HG03354 (cell line): ENCODE results near the gene BEND5.

Experiments used
- ATAC-seq: cut with Tn5 transposase; IDR thresholded peaks from one replicate; pipeline ENCODE4 v1.9.1; 2021; ENCODE audit warnings: mild to moderate bottlenecking; ENCODE audit not compliant: unreplicated experiment, poor library complexity, severe bottlenecking

The BEND5 gene, protein sequence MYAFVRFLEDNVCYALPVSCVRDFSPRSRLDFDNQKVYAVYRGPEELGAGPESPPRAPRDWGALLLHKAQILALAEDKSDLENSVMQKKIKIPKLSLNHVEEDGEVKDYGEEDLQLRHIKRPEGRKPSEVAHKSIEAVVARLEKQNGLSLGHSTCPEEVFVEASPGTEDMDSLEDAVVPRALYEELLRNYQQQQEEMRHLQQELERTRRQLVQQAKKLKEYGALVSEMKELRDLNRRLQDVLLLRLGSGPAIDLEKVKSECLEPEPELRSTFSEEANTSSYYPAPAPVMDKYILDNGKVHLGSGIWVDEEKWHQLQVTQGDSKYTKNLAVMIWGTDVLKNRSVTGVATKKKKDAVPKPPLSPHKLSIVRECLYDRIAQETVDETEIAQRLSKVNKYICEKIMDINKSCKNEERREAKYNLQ

DNA sequence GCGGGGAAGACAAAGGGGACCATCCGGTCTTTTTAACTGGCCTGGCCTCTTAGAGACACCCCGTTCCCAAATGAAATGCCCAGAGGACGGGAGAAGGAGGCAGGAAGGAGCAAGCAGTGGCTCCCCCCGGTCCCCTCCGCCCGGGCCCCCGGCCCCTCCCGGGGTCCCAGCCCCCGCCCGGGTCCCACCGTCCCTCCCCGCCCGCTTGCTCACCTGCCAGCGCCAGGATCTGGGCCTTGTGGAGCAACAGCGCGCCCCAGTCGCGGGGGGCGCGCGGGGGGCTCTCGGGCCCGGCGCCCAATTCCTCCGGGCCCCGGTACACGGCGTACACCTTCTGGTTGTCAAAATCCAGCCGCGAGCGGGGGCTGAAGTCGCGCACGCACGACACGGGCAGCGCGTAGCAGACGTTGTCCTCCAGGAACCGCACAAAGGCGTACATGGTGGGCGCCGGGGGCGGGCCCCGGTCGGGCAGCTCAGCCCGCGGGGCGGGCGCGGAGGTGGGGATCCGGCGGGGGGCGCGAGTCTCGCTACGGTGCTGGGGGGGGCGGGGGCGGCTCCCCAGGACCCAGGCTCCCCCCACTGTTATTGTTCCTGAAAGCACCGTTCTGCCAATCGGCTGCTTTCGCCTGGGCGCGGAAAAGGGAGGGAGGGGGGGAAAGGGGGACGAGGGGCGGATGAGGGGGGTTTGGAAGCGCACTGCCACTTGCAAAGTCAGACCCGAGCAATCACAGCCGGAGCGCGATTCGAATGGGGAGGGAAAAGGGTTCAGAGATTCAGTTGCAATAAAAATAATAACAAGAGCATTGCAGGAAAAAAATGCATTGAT lies at the start of gene BEND5:
TSS of gene BEND5 (minus strand) at position 499 of the 826 bp plus-strand sequence. CDS start at position 439, 60 bp downstream.
- peak; percentile 33 for ATAC-seq

DNA sequence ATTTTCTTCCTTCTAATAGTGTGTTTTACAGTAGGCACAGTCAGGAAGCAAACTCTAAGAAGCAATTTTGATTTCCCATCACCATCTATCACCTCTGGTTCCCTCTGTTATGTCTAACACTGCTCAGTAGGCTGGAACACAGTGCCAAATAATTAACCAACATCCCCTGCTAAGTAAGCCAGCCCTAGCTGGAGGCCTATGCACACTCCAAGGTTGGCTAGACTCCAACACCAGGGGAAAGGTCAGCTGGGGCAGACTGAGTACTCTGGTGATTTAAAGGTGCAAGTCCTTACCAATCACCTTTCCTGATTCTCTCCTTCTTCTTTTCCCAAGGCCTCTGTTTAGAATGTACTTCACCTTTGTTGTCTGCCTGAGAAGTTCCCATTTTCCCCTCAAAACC lies 46.5 kb upstream of the BEND5 start:
- peak; percentile 52 for ATAC-seq

DNA sequence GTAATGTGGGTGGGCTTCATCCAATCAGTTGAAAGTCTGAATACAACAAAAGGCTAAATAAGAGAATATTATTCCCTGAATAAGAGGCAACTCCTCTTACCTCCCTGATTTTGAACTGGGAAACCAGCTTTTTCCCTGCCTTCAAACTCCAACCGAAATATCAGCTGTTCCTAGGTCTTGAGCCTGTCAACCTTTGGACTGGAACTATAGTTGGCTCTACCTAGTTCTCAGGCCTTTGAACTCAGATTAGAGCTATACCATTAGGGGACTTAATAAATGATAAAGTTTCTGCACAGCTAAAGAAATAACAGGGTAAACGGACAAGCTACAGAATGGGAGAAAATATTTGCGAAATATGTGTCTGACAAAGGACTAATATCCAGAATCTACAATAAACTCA lies 43.8 kb upstream of the BEND5 start:
- no peak for ATAC-seq

DNA sequence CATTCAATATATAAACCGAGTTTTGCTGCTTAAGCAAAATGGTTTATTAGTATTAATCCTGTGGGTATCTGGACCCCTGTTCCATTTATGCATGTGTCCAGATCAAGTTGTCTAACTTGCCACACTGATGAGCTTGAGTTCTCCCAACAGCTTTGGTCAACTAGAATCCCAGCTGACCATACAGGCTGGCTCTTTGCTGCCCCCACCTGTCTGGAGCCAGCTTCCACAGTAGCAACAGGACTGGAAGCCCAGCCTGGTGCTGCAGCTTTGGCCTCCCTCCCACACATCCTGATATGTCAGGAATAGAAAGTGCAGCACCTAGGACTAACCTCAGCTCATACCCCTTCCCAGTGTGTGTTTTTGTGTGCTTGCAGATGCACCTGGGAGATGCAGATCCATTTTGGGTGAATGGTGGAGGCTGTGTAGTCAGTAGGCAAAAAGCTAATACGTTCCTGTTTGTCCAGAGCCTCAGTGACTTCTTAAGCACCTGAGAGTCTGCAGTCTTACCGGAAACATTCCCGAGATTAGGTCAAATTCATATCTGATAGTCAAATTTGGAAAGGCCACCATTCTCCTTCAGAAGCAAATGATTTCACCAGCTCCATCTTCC lies 40.9 kb upstream of the BEND5 start:
- ATAC-seq = peak; percentile 89

DNA sequence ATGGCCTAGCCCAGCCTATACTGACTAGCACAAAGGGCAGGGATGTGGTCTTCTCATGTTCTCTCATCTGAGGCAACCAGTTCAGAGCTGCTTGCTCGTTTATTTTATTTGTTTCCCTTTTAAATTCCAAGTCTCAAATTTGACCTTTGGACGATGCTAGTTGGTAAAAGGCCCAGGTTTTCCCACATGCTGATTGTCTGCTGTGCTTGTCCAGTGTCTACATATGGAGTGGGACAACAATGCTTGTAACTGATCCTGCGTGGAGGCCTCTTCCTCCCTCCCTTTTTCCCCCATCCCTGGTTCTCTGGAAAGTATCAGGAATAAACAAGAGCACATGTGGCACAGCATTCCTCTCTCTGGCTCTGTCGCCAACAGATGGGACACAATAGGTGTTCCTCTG lies 34.0 kb upstream of the BEND5 start:
- ATAC-seq = no peak

DNA sequence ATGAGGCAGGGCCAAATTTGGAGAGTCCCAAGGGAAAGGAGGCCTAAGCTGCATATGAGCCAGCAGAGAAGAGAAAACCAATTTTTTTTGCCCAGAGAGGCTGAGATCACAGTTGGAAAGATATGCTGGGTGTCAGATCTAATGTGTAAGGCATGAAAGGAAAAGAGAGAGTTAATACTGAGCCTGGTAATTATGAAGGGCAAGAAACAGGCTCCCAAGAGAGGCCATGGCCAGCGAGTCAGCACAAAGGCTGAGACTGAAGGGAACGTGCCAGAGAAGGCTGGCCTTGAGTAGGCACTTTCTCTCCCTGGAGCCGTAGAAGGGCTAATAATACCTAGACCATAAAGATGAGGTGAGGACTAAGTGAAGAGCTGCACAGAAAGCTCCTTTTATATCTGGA lies 31.8 kb upstream of the BEND5 start:
- no peak for ATAC-seq

DNA sequence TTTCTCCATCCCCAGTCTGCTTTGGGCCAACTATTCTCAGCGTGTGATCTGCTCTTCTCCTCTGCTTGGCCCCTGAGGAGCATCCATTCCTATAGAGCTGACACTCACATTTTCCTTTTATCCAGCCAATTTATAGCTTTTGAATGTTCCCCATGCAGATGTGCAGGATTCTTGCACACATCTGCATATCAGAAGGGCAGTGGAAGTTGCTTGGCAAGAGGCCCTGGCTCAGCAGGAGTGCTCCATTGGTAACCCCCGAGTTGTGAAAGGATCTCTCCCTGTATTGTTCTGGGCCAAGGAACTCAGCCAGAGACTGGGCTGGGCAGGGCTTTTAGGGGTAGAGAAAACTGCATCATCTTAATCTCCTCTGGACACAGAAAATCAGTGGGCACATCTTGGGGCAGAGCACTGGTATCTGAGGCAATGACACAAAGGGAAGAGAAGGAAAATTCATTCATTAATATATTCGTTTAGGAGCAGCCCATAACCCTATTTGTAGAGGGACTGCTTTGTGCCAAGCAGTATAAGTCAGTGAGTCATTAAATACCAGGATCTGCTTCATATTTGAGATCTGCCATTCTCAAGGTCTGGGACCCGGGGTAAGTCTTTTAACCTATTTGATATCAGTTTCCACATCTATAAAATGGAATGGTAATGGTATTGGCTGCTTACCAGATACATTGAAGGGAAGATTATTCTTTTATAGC lies 31.0 kb upstream of the BEND5 start:
- ATAC-seq = no peak

DNA sequence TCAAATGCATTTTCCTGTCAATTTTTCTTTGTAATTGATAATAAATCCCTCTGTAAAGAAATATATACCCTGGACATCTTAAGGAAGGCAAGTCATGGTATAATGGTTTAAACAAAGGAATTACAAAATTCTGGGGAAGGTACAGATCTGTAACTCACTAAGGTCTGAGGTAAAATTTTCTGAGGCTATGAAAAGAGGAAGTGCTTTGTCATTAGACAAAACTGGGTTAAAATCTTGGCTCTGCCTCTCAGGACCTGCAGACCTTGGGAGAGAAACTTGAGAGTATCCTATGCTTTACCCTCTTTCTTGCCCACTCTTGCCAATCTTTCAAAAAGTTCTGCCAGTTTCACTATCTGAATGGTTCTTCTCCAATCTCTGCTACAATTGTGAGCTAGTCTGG lies 26.8 kb upstream of the BEND5 start:
- ATAC-seq = no peak

DNA sequence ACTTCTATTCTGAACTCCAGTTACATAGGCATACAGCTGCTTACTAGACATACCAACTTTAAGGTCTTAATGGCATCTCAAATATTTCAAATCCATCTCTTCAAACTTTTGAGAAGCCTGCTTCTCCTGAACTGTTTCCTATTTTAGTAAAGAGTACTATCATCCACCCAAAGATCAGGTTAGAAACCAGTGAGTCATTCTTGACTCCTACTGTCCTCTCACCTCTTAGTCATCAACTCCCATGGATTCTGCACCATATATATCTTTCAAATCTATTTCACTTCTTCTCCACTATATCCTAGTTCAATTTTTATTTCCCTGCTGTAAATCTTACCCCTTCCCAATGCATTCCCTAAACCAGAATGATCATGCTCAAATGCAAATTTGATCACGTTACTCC lies 18.1 kb upstream of the BEND5 start:
- ATAC-seq = no peak

DNA sequence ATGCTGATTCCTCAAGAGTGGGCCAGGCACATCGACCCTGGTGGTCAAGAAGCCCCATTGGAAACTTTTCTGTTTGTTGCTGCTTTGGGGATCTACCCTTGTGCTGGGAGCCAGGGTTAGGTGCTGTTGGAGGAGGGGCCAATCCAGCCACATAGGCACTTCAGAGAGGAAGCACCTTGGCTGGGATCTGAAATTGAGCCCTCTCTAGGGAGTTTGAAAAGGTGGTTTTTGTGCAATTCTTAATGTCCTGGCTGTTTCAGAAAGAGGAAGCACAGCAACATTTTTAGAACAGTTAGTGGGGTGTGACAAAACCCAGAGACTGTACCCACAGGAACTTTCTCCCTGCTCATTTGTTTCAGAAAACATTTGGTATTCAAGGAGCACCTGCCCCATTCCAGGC lies 17.2 kb upstream of the BEND5 start:
- ATAC-seq = peak; percentile 84

DNA sequence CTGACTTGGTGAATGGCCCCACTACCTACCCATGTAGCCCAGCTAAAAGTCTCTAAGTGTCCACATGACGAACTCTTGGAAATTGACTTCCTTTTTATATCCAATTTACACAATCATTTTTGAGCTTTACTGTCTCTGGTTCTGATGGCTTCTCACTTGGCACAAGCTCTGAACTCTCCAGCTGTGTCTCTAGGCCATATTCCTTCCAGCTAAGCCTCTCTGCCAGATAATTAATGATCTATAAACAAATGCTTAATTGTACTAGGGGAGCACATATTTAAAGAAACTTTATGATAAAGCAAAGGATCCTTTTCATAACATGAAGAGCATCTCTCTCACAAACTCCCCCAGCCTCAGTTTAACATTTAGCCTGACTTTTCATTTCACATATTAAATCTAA lies 16.3 kb upstream of the BEND5 start:
- ATAC-seq = no peak

DNA sequence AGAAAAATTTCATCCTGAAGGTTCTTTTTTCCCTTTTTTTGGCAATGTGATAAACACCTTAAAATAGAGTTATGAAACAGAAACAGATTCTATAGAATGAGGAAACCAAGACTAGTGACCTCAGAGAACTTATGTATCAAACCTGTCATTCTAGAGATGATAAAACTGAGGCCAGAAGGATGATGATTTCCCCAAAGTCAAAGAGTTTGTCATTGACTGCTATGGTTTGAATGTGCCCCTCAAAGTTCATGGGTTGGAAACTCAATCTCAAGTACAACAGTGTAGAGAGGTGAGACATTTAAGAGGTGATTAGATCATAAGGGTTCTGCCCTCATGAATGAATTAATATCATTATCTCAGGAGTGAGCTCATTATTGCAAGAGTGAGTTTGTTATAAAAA lies 13.7 kb upstream of the BEND5 start:
- peak; percentile 56 for ATAC-seq

DNA sequence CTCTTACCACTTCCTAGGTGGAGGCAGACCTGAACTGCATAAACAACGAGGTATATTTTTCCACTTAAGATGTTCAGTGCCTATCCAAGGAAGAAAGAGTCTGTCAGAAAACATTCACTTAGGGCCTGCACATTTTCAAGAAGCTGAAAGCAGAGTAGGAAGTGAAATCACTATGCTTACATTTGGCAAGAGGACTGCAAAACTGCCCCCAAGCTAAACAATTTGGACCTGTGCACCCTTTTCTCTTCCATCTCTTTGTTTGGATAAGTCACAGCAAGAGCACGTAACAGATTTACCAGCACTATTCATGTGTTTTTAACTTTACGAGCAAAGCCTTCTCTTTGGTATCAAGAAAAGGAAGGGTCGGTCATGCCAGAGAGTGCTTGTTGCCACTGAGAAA lies 13.2 kb upstream of the BEND5 start:
- peak; percentile 32 for ATAC-seq

DNA sequence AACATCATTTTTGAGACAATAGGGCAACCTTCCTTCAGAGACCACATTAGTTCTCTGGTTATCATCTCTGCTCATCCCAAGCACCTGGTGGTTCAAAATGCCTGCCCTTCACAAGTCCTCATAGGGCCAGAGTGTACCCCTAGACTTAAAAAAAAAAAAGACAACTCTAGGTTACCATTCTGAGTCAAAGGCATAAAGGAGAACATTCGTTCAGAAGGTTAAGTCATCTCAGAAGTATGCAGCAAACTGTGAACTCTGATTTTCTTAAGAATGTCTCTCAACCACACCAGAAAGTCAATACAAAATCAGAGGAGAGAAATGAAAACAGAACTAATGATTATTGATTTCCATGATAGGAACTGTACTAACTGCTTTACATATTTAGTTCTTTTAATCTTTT lies 9.2 kb upstream of the BEND5 start:
- no peak for ATAC-seq

DNA sequence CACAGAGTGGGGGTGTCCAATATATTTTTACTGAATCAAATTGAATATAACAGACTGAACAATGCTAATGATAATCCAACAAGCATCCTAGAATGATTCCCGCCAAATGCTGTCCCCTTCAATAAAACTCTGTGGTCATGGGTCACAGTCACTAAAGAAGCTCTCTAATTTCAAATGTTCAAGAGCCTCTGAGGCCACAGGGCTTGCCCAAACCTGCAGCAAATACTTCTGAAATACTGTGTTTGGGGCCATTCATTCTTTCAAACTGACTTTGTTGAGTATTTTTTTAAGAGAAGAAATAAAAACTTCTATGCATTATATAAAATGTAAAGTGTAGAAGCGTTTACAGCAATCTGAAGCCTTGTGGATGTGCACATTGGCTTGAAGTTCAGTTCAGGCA lies 7.6 kb upstream of the BEND5 start:
- ATAC-seq = no peak

DNA sequence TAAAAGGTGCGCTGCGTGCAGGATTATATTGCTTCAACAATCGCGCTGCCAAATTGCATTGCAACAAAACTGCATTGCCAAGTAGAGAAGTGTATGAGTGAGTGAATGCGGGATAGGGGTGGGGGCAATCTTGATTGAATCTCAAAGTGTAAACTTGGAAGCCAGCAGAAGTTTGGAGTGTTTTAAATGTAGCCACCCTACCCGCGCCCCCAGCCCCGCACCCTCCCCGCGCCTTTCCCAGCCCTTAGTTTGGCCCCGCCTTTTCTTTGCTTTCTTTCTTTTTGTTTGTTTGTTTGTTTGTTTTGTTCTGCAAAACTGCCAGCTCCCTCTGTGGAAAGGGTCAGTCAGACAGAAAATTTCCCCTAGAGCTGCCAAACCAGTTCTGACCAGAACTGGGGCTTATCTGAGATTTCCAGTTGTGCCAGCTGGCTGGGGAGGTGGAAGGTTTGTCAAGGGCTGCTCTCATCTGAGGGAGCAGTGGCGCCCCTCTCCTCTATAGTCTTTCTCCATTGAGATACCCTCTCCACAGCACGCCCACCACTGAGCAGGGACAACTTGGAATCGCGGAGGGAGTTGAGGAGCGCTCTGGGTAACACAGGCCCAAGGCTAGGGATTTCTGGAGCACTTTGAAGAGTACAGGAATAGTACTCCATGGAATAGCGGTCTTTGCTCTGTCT lies 666 bp upstream of the BEND5 start:
- no peak for ATAC-seq

DNA sequence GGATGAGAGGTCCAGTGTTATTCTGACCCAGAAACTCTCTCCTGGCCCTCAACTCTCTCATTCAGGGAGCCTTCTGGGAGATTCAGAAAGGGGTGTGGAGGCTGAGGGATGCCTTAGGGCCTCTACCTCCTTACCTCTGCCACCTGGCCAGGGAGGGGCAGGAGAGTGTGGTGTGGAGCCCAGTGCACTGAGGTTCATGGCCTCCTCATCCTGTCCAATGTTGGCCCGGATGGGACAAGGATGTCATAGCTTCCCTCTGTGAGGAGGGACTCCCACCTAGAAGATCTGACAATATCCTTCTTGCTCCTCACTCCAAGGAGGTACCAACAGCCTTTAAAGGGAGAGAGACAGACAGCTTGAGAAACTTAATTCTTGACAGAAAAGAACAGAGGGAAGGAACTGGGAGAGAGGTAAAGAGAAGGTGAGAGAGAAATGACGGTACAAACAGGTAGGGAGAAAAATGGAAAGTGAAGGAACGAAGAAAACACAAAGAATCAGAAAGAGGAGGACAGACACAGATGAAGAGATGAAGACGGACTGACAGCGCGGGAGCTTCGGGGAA lies 779 bp downstream of the BEND5 start:
- ATAC-seq = no peak

DNA sequence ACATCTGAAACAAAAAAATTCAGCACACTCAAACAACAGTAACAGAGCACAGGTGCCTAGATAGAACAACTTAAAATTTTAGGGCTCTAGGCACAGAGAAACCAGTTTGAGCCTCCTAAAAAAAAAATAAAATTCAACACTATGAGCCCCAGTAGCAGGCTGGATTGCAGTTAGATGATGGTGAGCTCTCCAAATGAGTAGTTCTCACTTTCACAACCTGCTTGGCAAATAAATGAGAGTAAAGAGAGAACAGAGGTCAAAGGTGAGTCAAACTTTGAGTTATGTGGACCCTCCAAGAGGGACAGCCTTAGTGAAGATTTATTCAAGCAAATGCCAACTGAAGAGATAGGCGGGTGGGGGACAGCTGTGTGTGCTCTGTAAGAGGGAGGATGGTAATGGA lies 3.6 kb downstream of the BEND5 start:
- ATAC-seq = peak; percentile 62

DNA sequence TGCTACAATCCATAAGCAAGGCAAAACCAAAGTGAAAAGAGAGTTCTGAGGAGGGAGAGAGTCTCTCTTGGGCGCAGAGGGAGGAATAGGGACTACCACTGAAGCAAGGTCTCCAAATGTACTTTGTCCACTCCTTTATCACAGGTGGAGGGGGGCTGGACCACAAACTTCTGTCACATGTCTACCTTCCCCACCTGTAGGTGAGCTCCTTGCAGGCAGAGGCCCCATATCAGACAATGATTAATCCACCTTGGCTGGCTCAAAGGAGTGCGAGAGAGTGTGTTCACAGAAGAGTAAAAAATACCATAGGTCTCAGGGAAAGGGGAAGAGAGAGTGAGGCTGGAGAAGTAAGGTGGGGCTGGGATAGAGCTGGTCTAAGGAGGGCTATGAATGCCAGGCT lies 4.5 kb downstream of the BEND5 start:
- no peak for ATAC-seq
